ENCODE data around the gene IGDCC3.

GRCh38 chr15:65426216-65426853 is 48.5 kb upstream of the IGDCC3 start:
- no peak for TF ChIP-seq CTCF (optimal IDR thresholded peaks at IDR 0.05 in 1 of 3, IDR thresholded peaks at IDR 0.05 in 1 of 3, conservative IDR thresholded peaks at IDR 0.05 in 1 of 3; ENCODE audit: extremely low read depth in 1 of 3, insufficient read depth in 2 of 3, low read length in 3 of 3)
- TF ChIP-seq EZH2 (IDR thresholded peaks at IDR 0.05; ENCODE audit: low read length): no peak

Data from keratinocyte (primary cell).